ENCODE results near the gene ERAL1.
"Not testable (repeated sequence)": the region's sequence is repeated elsewhere in the genome, so short reads cannot be mapped to it uniquely, and the experiment has no call there.

The ERAL1 gene

GRCh38 chr17:28901866-28902818 is 47.3 kb downstream of the ERAL1 start:
- peak in 3 of 4 experiments; percentile 32 to 46 (median 41) for DNase-seq

GRCh38 chr17:28902819-28903545 is 48.2 kb downstream of the ERAL1 start, which contains the start of gene DHRS13:
Gene DHRS13, minus strand, starts transcription at chr17:28903079. Its CDS starts 135 bp downstream, at chr17:28902944.
- DNase-seq: peak; percentile 88 to 96 (median 94)

DNA sequence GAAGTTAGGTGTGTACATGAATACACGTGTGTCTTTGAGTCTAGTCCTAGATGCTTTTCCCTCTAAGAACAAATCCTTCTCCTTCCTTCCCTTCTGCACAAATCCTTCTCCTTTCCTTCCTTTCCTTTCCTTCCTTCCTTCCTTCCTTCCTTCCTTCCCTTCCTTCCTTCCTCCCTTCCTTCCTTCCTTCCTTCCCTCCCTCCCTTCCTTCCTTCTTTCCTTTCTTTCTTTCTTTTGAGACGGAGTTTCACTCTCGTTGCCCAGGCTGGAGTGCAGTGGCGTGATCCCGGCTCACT is 48.7 kb downstream of the ERAL1 start:
- not testable (repeated sequence) for DNase-seq

DNA sequence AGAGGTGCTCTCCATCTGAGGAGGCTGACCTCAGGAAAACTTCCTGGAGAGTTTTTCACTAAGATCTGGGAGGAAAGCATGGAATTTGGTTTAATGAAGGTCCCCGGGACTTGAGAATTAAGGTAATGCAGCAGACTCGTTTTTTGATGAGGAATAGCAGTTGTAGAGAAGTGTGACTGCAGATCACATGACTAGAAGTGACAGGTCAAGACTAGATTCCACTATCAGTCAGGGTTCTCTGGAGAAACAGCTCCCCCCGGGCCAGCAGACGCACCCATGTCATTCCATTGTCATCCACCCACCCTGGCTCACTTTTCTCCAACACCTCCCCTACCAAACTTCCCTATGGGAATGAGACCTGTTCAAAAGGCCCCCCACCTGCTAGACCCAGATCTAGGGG is 50.0 kb downstream of the ERAL1 start:
- DNase-seq: no peak

GRCh38 chr17:28906276-28906675 is 51.5 kb downstream of the ERAL1 start:
- no peak for DNase-seq

DNA sequence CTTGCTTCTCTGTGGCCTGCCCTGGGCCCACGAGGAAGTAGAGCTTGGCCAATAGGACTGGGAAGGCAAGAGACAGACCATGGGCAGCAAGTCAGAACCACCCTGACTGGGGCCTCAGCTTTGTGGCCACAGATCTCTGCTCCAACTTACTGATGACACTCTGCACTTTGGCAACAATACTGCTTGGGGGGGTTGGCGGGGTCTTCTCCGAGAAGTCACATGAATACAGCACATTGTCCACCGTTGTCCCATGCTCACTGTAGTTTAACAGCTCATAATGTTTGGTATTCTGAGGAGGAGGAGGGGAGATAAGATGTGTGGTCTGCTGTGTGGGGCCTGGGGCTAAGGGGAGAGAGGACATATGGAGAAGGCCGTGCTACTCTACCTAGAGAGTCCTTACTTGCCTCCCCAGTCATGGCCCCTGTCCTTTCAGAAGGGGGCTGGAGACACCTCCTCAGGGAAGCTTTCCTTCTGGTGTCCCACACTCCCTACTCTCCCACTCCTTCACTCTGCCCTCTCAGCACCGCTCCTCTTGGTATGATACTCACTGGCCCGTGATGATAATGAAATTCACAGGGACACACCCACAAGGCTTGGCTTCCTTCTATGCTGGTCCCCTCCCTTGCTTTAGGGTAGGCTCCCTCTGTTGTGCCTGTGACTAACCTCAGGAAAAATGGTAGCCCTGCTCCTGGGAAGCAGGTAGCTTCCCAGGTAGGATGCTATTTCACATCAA is 52.1 kb downstream of the ERAL1 start:
- no peak for DNase-seq

DNA sequence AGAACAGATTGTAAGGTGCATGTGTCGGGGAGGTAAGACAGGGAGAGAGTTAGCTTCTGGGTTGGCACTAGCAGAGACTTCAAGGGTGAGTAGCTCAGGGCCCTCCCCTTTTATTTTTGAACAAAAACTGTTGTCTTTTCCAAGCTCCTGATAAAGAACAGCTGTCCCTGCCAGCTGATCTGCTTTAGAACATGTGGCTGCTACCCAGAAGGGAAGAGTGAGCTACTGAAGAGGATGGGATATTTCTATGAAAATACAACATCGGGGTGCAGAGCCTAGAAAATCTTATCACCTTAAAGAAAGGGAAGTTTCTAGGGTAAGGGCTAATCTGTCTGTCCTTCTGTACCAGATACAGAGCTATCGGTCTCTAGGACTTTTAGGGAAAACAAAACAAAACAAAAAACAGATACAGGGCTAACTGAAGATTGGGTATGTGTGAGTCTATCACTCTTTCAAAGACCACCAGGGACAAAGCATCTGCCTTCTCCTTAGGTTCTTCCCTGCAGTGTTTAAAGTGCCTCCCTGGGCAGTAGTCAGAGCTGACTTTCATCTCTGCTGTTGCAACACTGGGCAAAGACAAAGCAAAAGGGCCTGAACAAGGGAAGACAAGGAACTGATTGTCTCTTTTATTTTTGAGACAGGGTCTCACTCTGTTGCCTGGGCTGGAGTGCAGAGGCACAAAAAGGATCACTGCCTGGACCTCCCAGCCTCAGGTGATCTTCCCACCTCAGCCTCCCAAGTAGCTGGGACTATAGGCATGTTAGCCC is 53.1 kb downstream of the ERAL1 start:
- no peak for DNase-seq

- no peak for DNase-seq
Measured at GRCh38 chr17:28908640-28909167, 53.9 kb downstream of the ERAL1 start.

DNA sequence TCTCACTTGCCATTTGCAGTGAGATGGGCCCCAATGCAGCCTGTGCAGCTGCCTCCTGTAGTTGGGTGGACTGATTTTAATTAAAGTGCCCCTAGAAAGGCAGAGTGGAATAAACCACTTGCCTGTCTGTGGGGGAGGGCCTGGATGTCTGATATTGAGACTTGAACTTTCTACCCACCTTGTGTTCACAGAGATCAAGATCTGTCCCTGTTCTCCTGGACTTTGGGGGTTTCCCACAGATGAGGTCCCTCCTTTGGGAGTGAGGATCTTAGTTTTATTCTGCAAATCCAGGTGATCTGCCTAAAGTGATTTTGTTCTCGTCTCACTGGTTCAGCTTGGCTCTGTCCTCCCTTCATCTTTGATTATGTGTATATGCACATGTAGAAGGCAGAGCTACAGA is 55.7 kb downstream of the ERAL1 start:
- no peak for DNase-seq
